Mucosa of descending colon (tissue), 3 donors: Measurements from ENCODE around the gene PDE8A. TPM values are rescaled to one million over a fixed set of nuclear protein-coding genes. Genes with fewer than 3 reads are reported as not detected.
A peak's percentile ranks its signal among the peaks of the same experiment; 100 is the strongest.

ENCODE experiments used
- ATAC-seq: fragments of 200-7000 bp; cut with Tn5 transposase; one replicate; pipeline ENCODE4 v1.9.1; 2020; ENCODE audit warnings: mild to moderate bottlenecking, moderate library complexity
- DNase-seq, 3 donors: peaks; one replicate each; pipeline ENCODE4 v3.0.0-alpha.2; 2020
- H3K36me3 ChIP-seq: fragments of 200-600 bp; one replicate; pipeline ENCODE4 v1.8.0; 2021; ENCODE audit warnings: low read depth, mild to moderate bottlenecking
- H3K4me1 ChIP-seq: fragments of 200-600 bp; one replicate; pipeline ENCODE4 v1.8.0; 2021; ENCODE audit warnings: low read depth, mild to moderate bottlenecking
- H3K4me3 ChIP-seq: fragments of 200-600 bp; one replicate; pipeline ENCODE4 v1.8.0; 2021; ENCODE audit warnings: mild to moderate bottlenecking
- H3K9me3 ChIP-seq: fragments of 200-600 bp; one replicate; pipeline ENCODE4 v1.8.0; 2021; ENCODE audit warnings: mild to moderate bottlenecking
- CTCF ChIP-seq: fragments of 200-600 bp; IDR thresholded peaks from one replicate; pipeline ENCODE4 v1.8.0; 2022; ENCODE audit warnings: antibody characterized with exemption, mild to moderate bottlenecking
- intact Hi-C, 2 donors: fragments of 100-400 bp; cut with DNase I in 1 of 2; cut with micrococcal nuclease in 1 of 2; formaldehyde crosslinking; loops; one replicate each; pipeline versions ENCODE4 v1.11.0 to v1.11.1; 2022; cut with DNase I, micrococcal nuclease
- total RNA-seq, 3 donors: library from RNA; stranded (reverse); fragmentation: NEBNext Ultra II Directional in 2 of 3; extraction: Animal tissue kit (Norgen Biotek cat#: 25700) in 2 of 3; gene quantifications; one replicate each; pipeline versions ENCODE4 v1.2.1 to v1.2.4, GENCODE V29; 2021 to 2023
- donor health status: DM: no; HTN: no; CAD: no; lungs with moderate emphysema.
- donor health status: DM: no; HTN: no; CAD: no.
- donor health status: DM: no; HTN: yes; CAD: no.

The PDE8A gene
- total RNA-seq, 3 donors from 2014 or later: 79.7 to 117 (median 98.3) TPM

DNA sequence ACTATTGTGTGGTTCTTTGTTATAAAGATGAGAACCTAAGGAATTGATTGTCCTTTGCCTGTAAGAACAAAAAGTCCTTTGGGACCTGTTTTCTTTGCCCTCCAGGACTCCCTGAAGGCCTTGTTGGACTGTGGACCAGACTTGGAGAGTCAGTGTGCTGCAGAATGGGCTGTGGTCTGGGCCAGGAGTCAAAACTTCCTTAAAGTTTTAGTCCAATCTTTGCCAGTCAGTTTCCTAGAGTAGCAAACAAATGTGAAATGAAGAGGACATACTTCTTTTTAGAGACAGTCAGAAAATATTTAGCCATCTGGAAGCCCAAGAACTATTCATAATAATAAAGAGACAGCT, 45.4 kb downstream of the PDE8A start:
- DNase-seq (no peak), ATAC-seq (no peak)
- no peak for TF ChIP-seq CTCF

GRCh38 chr15:85027421-85027820, 45.8 kb downstream of the PDE8A start:
- ATAC-seq (no peak), DNase-seq (no peak)
- Histone ChIP-seq H3K4me1 (peaks cover 64% of the 10 kb centered on the region), H3K36me3 (no peaks in the 10 kb centered on the region), H3K4me3 (no peak overlapping the region), H3K9me3 (no peaks in the 10 kb centered on the region)
- TF ChIP-seq CTCF: no peak
- intact Hi-C loops: no loop called here

More for the DNA sequence above, 45.4 kb downstream of the PDE8A start:
- Histone ChIP-seq H3K4me1 (peaks cover 60% of the 10 kb centered on the region), H3K9me3 (no peaks in the 10 kb centered on the region), H3K4me3 (no peak overlapping the region), H3K36me3 (no peaks in the 10 kb centered on the region)
- intact Hi-C loops: no loop called here

- no peak for TF ChIP-seq CTCF
- no peaks in the 10 kb centered on the region for H3K9me3 ChIP-seq
- peaks cover 74% of the 10 kb centered on the region for H3K4me1 ChIP-seq
- no peak for ATAC-seq
- intact Hi-C loops: no loop called here
- no peaks in the 10 kb centered on the region for H3K36me3 ChIP-seq
- no peak overlapping the region for H3K4me3 ChIP-seq
- DNase-seq: no peak
Measured at GRCh38 chr15:85028416-85028815, 46.8 kb downstream of the PDE8A start.

- intact Hi-C loops: no loop called here
- no peak for TF ChIP-seq CTCF
- Histone ChIP-seq H3K4me1 (peaks cover 76% of the 10 kb centered on the region), H3K4me3 (no peak overlapping the region), H3K36me3 (no peaks in the 10 kb centered on the region), H3K9me3 (no peaks in the 10 kb centered on the region)
- no peak for ATAC-seq
- DNase-seq: no peak
Measured at GRCh38 chr15:85029221-85029620, 47.6 kb downstream of the PDE8A start.

- Histone ChIP-seq H3K36me3 (no peaks in the 10 kb centered on the region), H3K4me3 (no peak overlapping the region), H3K9me3 (no peaks in the 10 kb centered on the region), H3K4me1 (peaks cover 64% of the 10 kb centered on the region)
- DNase-seq: no peak
- peak; percentile 72 for ATAC-seq
- no peak for TF ChIP-seq CTCF
- intact Hi-C loops: no loop called here
Measured at GRCh38 chr15:85030301-85030929, 48.8 kb downstream of the PDE8A start.
